Panc1 (cell line): ENCODE data around the gene GRIP2. TPM values are rescaled to one million over a fixed set of nuclear protein-coding genes. Genes with fewer than 3 reads are reported as not detected.

Experiments used
- ATAC-seq: fragments of 200-7000 bp; cut with Tn5 transposase; 2 replicates; pipeline ENCODE4 v1.9.1; 2020; ENCODE audit warnings: mild to moderate bottlenecking, moderate library complexity
- BruUV-seq: library from RNA; stranded (reverse); fragments of 400-500 nt; replicated peaks from 2 replicates; lab custom pipeline; 2021; lab: Mats Ljungman, UMichigan
- CTCF ChIA-PET: fragments of 300-600 bp; sonication (Branson Sonifier 250); formaldehyde crosslinking; loops from one replicate; lab custom pipeline; 2022; ENCODE audit warnings: antibody characterized with exemption; lab: Charles Lee
- POLR2A ChIA-PET: fragments of 300-600 bp; sonication (Branson Sonifier 250); formaldehyde crosslinking; loops from one replicate; lab custom pipeline; 2022; ENCODE audit warnings: antibody characterized with exemption; lab: Charles Lee
- DNase-seq: peaks from one replicate; pipeline ENCODE4 v3.0.0-alpha.2; 2010; ENCODE audit warnings: low read depth, low spot score
- H3K27ac ChIP-seq: 2 replicates; pipeline ENCODE4 v1.5.1; 2011; ENCODE audit warnings: mild to moderate bottlenecking, low read length, inconsistent platforms
- H3K27me3 ChIP-seq: fragments of 200-500 bp; sonication (Bioruptor generic); 2 replicates; pipeline ENCODE4 v1.6.0; 2014; ENCODE audit warnings: low read length, inconsistent platforms; ENCODE audit not compliant: control insufficient read depth, insufficient read depth
- H3K36me3 ChIP-seq: fragments of 200-500 bp; sonication (Bioruptor generic); 2 replicates; pipeline ENCODE4 v1.5.1; 2014; ENCODE audit warnings: inconsistent platforms, mild to moderate bottlenecking, low read length, moderate library complexity; ENCODE audit not compliant: control insufficient read depth, insufficient read depth
- H3K4me1 ChIP-seq: 2 replicates; pipeline ENCODE4 v1.5.1; 2011; ENCODE audit warnings: inconsistent platforms, mild to moderate bottlenecking, low read length, moderate library complexity; ENCODE audit not compliant: control insufficient read depth, insufficient read depth
- H3K4me3 ChIP-seq, 2 experiments: 2 replicates each; pipeline ENCODE4 v1.5.1; 2011 to 2012; ENCODE audit warnings: low read depth in 2 of 2, low read length in 2 of 2, mild to moderate bottlenecking in 2 of 2, inconsistent platforms in 1 of 2, moderate library complexity in 1 of 2
- H3K9me3 ChIP-seq: fragments of 200-500 bp; sonication (Bioruptor generic); 2 replicates; pipeline ENCODE4 v1.5.1; 2014; ENCODE audit warnings: low read depth, mild to moderate bottlenecking, inconsistent platforms, low read length, moderate library complexity; ENCODE audit not compliant: control insufficient read depth, insufficient read depth
- CTCF ChIP-seq: fragments of 450-650 bp; IDR thresholded peaks from 2 replicates; pipeline ENCODE4 v1.5.1; 2017; ENCODE audit warnings: mild to moderate bottlenecking
- POLR2AphosphoS5 ChIP-seq: IDR thresholded peaks from 2 replicates; pipeline ENCODE4 v1.6.1; 2012; ENCODE audit warnings: mild to moderate bottlenecking, low read depth, low read length, moderate library complexity
- REST ChIP-seq, 2 experiments: IDR thresholded peaks; 2 replicates each; pipeline ENCODE4 v1.6.1; 2011 to 2012; ENCODE audit warnings: low read depth in 2 of 2, control low read depth in 1 of 2, low read length in 1 of 2, mild to moderate bottlenecking in 1 of 2, moderate library complexity in 1 of 2; ENCODE audit not compliant: insufficient read depth in 1 of 2
- SIN3A ChIP-seq: IDR thresholded peaks from 2 replicates; pipeline ENCODE4 v1.6.1; 2012; ENCODE audit warnings: low read depth, mild to moderate bottlenecking, low read length, moderate library complexity, borderline replicate concordance; ENCODE audit not compliant: insufficient read depth
- TCF7L2 ChIP-seq: IDR thresholded peaks from 2 replicates; pipeline ENCODE4 v1.6.1; 2011; ENCODE audit warnings: mild to moderate bottlenecking, low read depth, low read length, inconsistent platforms
- in situ Hi-C: cut with HindIII; loops from 2 replicates; pipeline ENCODE4 v1.10.0; 2016; ENCODE audit warnings: low sequenced_read_pairs, low pct_unique_long_range_greater_than_20kb
- intact Hi-C: fragments of 100-400 bp; cut with micrococcal nuclease; formaldehyde crosslinking; loops from one replicate; pipeline ENCODE4 v1.10.0; 2022; ENCODE audit not compliant: unreplicated experiment
- total RNA-seq: library from RNA; stranded (reverse); gene quantifications from one replicate; pipeline ENCODE4 v1.2.1, GENCODE V29; 2021; ENCODE audit not compliant: unreplicated experiment

GRIP2 gene
- total RNA-seq, 1 experiment from 2014 or later = 6.5 TPM

- ATAC-seq = no peak
- H3K27me3 ChIP-seq = no peaks in the 10 kb centered on the region
- BruUV-seq = no TSS peak
- H3K4me3 ChIP-seq = no peak overlapping the region
- no peaks in the 10 kb centered on the region for H3K9me3 ChIP-seq
- intact Hi-C loops = no loop called here
- CTCF ChIA-PET = no interaction called here
- POLR2A ChIA-PET = no interaction called here
- H3K36me3 ChIP-seq = peaks cover 4% of the 10 kb centered on the region; the same call in 1 of the 2 replicates
- in situ Hi-C loops = no loop called here
- no peak for DNase-seq
- TF ChIP-seq POLR2AphosphoS5 = no peak
- TF ChIP-seq CTCF = no peak
- TF ChIP-seq SIN3A = no peak
- TF ChIP-seq REST (IDR thresholded peaks at IDR 0.05; ENCODE audit: insufficient read depth in 1 of 2, low read depth in 2 of 2, low read length in 1 of 2) = no peak
- TF ChIP-seq TCF7L2 = no peak
- no peaks in the 10 kb centered on the region for H3K4me1 ChIP-seq
- H3K27ac ChIP-seq = no peak overlapping the region
Observed at GRCh38 chr3:14489641-14490040, 50.5 kb downstream of the GRIP2 start.

- POLR2A ChIA-PET = no interaction called here
- no peaks in the 10 kb centered on the region for H3K27me3 ChIP-seq
- H3K4me3 ChIP-seq = no peak overlapping the region
- H3K9me3 ChIP-seq = no peaks in the 10 kb centered on the region
- intact Hi-C loops = no loop called here
- CTCF ChIA-PET = no interaction called here
- peaks cover 4% of the 10 kb centered on the region; the same call in 1 of the 2 replicates for H3K36me3 ChIP-seq
- ATAC-seq (no peak), DNase-seq (no peak)
- no peaks in the 10 kb centered on the region for H3K4me1 ChIP-seq
- BruUV-seq = no TSS peak
- in situ Hi-C loops = no loop called here
- TF ChIP-seq REST (IDR thresholded peaks at IDR 0.05; ENCODE audit: insufficient read depth in 1 of 2, low read depth in 2 of 2, low read length in 1 of 2) (no peak), SIN3A (no peak), TCF7L2 (no peak), POLR2AphosphoS5 (no peak), CTCF (no peak)
- no peak overlapping the region for H3K27ac ChIP-seq
Observed at GRCh38 chr3:14488286-14489041, 51.7 kb downstream of the GRIP2 start.
